ENCODE measurements around the gene KATNB1.
A peak's percentile ranks its signal among the peaks of the same experiment; 100 is the strongest.
"Not testable (repeated sequence)": the region's sequence is repeated elsewhere in the genome, so short reads cannot be mapped to it uniquely, and the experiment has no call there.

Gene KATNB1

GRCh38 chr16:57701759-57702371, 33.7 kb upstream of the KATNB1 start:
- no peak for DNase-seq

- DNase-seq: no peak
These were observed 32.1 kb upstream of the KATNB1 start for GRCh38 chr16:57703416-57704010.

GRCh38 chr16:57704011-57704904, 31.3 kb upstream of the KATNB1 start:
- no peak for DNase-seq

GRCh38 chr16:57704905-57705852, 30.4 kb upstream of the KATNB1 start:
- no peak for DNase-seq

- no peak for DNase-seq
These were observed 28.9 kb upstream of the KATNB1 start for GRCh38 chr16:57706717-57707116.

GRCh38 chr16:57707331-57707730, 28.2 kb upstream of the KATNB1 start:
- no peak for DNase-seq

GRCh38 chr16:57708168-57708567, 27.4 kb upstream of the KATNB1 start:
- no peak for DNase-seq

GRCh38 chr16:57709663-57710062, 25.9 kb upstream of the KATNB1 start:
- DNase-seq: no peak

GRCh38 chr16:57711346-57711745, 24.2 kb upstream of the KATNB1 start:
- DNase-seq: no peak

GRCh38 chr16:57711993-57712392, 23.6 kb upstream of the KATNB1 start:
- no peak for DNase-seq

GRCh38 chr16:57712569-57712968, 23.0 kb upstream of the KATNB1 start:
- not testable (repeated sequence) for DNase-seq

- DNase-seq: no peak
These were observed 22.0 kb upstream of the KATNB1 start for GRCh38 chr16:57713596-57713995.

GRCh38 chr16:57714047-57714446, 21.5 kb upstream of the KATNB1 start:
- no peak for DNase-seq

- DNase-seq: peak; percentile 0
These were observed 15.4 kb upstream of the KATNB1 start for GRCh38 chr16:57720142-57720575.

- DNase-seq: no peak
These were observed 14.0 kb upstream of the KATNB1 start for GRCh38 chr16:57721356-57722209.

GRCh38 chr16:57722210-57722499, 13.4 kb upstream of the KATNB1 start:
- no peak for DNase-seq

- DNase-seq: no peak
These were observed 12.9 kb upstream of the KATNB1 start for GRCh38 chr16:57722651-57723050.

- no peak for DNase-seq
These were observed 12.4 kb upstream of the KATNB1 start for GRCh38 chr16:57723170-57723569.

- no peak for DNase-seq
These were observed 11.0 kb upstream of the KATNB1 start for GRCh38 chr16:57724531-57724930.

- DNase-seq: no peak
These were observed 10.4 kb upstream of the KATNB1 start for GRCh38 chr16:57725151-57725550.

GRCh38 chr16:57725554-57725953, 10.0 kb upstream of the KATNB1 start:
- peak; percentile 1 for DNase-seq

- DNase-seq: no peak
These were observed 9.6 kb upstream of the KATNB1 start for GRCh38 chr16:57725976-57726375.

All from NCI-H2029 (cell line).